Stimulated activated CD8-positive, alpha-beta memory T cell treated with anti-CD3 and anti-CD28 coated beads, Interleukin-4, amount 100 ng/mL, for 4 hours (primary cell): ENCODE results near the gene LTO1.
"Not testable (repeated sequence)": the region's sequence is repeated elsewhere in the genome, so short reads cannot be mapped to it uniquely, and the experiment has no call there.

Source experiments
- DNase-seq, 2 donors: peaks; one replicate each; pipeline ENCODE4 v3.0.0-alpha.2; 2020; ENCODE audit warnings: low read depth in 2 of 2, low spot score in 1 of 2

Gene LTO1

GRCh38 chr11:69636512-69637197, 38.5 kb downstream of the LTO1 start:
- no peak for DNase-seq

GRCh38 chr11:69635804-69636511, 39.2 kb downstream of the LTO1 start:
- DNase-seq, result no peak

- DNase-seq, result no peak
These were observed 40.0 kb downstream of the LTO1 start for GRCh38 chr11:69635195-69635594.

- no peak for DNase-seq
These were observed 40.6 kb downstream of the LTO1 start for GRCh38 chr11:69634590-69634989.

GRCh38 chr11:69634069-69634468, 41.1 kb downstream of the LTO1 start:
- DNase-seq, result no peak

DNA sequence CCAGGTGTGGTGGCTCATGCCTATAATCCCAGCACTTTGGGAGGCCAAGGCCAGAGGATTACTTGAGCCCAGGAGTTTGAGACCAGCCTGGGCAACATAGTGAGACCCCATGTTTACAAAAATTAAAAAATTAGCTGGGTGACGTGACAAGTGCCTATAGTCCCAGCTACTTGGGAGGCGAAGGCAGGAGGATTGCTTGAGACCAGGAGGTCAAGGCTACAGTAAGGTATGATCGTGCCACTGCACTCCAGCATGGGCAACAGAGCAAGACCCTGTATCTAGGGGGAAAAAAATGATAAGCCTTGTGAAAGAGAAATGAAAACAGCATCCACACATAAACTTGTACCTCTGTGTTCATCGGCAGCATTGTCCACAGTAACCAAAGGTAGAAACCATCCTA, 42.3 kb downstream of the LTO1 start:
- no peak for DNase-seq

DNA sequence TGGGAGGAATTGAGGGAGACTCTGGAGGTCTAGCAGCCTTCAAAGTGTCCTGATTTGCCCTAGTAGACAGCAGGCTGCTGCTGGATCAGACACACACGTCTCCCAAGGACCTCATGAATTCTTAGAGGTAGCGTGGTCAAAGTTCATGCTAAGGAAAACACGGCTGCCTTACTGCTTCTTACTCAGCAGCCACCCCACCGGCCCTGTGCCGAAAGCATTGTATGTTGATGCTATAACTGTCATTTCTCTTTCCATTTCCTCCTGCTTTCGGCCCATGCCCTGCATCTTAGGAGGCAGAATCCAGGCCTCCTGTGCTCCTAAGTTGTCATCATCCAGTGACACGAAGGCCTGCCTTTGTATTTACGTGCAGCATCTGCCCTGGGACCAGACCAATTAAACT, 44.7 kb downstream of the LTO1 start:
- DNase-seq, result no peak

DNA sequence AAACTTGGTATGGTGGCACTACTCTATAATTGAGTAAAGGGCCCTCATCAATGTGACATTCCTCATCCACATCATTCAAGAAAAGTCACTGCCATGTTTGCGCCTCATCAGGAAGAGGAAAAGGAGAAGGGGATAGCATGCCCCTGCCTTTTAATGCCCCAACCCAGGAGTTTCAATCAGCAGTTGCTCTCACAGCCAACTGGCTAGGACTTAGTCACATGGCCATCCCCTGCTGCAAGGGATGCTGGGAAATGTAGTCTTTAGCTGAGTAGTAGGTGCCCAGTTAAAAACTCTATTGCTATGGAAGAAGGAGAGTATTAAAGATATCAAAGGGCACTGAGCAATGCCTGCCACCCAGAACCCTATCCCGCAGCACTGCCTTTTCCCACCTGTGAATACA, 45.1 kb downstream of the LTO1 start:
- DNase-seq, result no peak

DNA sequence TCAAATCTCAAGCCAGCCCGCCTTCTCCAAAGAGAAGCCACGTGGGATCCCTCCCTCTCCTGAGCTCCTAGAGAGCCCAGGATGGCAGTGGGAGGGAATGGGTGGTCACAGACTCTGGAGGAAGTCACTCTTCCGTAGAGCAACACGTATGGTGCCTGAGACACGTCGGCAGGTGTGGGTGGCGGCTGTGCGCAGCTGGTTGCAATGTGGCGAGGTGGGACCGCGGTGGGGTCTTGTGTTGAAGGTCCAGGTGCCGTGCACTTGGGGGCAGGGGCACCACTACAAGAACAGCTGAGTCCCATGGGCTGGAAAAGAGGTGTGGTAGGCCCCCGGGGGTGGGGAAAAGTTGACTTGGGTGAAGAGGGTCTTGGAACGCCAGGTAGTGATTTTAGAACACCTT, 47.6 kb downstream of the LTO1 start:
- no peak for DNase-seq

GRCh38 chr11:69625476-69625875, 49.7 kb downstream of the LTO1 start:
- no peak for DNase-seq

DNA sequence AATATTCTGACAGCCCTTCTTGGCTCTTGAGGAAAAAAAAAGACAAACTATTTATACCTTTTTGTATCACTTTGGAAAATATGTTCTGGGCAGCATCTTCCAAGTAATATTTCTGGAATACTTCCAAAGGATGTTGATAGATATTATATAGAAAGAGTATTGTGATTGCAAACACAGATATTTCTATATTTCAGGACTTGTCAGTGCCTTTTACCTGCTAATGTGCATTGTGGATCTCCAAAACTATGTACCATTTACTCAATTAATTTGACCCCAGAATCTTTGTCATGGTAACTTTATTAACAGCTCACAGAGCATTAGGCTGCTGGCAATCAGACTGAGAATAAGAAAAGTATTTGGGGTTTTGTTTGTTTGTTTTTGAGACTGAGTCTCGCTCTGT, 50.9 kb downstream of the LTO1 start:
- DNase-seq, result no peak

DNA sequence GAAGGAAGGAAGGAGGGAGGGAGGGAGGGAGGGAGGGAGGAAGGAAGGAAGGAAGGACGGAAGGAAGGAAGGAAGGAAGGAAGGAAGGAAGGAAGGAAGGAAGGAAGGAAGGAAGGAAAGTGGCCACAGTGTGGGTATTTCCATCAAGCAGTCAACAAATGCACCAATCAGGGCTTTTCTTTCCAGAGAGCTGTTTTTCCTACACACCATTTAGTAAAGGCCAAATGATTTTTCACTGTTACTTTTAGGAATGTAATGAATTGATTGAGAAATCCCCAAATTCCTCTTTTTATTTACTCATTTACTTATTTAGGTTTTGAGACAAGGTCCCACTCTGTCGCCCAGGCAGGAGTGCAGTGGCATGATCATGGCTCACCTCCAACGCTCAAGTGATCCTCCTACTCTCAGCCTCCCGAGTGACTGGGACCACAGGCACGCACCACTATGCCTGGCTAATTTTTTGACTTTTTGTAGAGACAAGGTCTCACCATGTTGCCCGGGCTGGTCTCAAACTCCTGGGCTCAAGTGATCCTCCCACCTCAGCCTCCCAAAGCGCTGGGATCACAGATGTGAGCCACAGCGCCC, 53.0 kb downstream of the LTO1 start:
- DNase-seq, result not testable (repeated sequence)

GRCh38 chr11:69620683-69621290, 54.4 kb downstream of the LTO1 start:
- no peak for DNase-seq

GRCh38 chr11:69618237-69618636, 56.9 kb downstream of the LTO1 start:
- DNase-seq, result no peak

DNA sequence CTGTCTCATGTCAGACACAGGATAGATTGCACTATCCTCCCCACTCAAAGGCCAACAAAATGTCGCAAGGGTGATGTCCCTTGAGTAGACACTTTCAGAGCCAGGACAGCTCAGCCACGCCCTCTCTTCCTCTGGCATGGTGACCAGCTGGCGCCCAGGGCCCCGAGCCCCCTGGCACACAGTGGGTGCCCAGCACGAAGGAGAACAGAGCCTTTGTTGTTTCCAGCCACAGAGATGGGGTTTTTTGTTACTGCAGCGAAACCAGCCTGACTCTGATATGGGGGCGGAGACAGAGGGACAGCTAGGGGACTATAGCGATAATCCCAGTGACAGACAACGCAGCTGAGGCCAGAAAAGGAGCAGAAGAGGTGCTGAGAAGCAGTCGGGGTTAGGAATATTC, 57.5 kb downstream of the LTO1 start:
- no peak for DNase-seq

- no peak for DNase-seq
These were observed 57.9 kb downstream of the LTO1 start for GRCh38 chr11:69617220-69617619.
